IPS DF 19.7 (cell line): ENCODE measurements around the gene DLX2.
"Not testable (repeated sequence)": the region's sequence is repeated elsewhere in the genome, so short reads cannot be mapped to it uniquely, and the experiment has no call there.

ENCODE experiments used
- DNase-seq: peaks from one replicate; pipeline ENCODE4 v3.0.0-alpha.2; 2013; ENCODE audit warnings: low read depth, low spot score

Gene DLX2

GRCh38 chr2:172083628-172084394 is 18.9 kb downstream of the DLX2 start:
- no peak for DNase-seq

DNA sequence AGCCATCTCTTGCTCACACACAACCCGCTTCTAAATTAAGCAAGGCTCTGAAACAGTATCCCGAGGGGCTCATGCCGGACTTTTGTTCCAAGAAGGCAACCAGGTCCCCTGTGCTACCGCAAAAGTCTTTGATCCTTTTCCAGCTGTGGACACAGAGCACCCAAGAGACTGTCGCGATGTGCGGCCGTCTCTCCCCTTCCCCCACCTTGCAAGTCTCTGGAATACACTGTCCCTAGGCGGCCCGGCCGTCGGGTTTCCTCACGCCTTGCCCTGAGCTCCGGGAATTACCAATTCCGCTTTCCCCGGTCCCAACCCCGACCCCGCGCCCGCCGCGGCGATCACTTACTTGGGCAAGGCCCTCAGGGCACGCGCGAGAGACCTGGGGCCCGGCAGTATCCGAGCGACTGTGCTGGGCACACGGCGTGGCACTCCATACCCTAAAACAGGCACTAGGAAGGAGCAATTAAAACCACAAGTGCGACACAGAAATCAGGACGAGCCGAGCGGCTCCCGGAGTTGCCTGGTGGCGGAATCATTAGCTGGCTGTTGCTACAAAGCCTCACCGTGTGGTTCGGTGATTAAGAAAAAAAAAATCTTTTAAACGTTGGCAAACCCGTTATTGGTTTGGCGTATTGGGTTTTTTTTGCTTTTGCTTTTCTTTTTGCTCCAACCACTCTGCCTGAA is 19.6 kb downstream of the DLX2 start:
- no peak for DNase-seq

DNA sequence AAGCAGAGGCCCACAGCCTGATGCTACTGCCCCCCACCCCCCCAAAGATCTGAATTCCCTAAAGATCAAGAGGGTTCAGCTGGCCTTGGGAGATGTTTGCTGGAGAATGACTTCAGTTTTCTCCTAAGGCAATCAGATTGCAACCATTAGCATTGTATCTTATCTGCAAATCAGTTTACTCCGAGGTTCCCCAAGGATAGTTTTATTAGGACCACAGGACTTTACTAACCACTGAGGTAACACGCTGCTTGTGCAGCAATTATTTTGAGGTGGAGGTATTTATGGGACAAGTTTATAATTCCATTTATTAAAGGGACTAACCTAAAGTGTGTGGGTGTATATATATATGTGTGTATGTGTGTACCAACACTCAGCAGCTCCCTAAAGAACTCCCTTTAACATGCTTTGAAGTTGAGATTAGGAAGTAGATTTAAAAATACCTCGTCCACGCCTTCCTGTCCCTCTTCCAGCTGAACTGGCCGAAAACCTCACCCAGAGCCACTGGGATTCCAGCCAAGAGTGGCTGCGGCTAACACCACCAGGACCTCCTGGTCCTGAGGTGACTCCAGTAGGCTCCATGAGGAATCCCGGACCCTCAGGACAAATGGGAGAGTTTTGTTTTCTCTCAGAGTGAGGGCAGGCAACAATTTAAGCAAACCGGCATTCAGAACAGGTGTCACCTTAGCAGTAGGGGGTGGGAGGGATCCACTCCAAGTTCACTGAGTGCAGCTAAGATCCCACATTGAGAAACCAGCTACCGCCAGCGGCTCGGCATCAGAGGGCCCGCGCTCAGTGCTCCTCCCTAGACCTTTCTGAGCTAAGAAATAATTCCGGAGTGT is 20.4 kb downstream of the DLX2 start:
- no peak for DNase-seq

DNA sequence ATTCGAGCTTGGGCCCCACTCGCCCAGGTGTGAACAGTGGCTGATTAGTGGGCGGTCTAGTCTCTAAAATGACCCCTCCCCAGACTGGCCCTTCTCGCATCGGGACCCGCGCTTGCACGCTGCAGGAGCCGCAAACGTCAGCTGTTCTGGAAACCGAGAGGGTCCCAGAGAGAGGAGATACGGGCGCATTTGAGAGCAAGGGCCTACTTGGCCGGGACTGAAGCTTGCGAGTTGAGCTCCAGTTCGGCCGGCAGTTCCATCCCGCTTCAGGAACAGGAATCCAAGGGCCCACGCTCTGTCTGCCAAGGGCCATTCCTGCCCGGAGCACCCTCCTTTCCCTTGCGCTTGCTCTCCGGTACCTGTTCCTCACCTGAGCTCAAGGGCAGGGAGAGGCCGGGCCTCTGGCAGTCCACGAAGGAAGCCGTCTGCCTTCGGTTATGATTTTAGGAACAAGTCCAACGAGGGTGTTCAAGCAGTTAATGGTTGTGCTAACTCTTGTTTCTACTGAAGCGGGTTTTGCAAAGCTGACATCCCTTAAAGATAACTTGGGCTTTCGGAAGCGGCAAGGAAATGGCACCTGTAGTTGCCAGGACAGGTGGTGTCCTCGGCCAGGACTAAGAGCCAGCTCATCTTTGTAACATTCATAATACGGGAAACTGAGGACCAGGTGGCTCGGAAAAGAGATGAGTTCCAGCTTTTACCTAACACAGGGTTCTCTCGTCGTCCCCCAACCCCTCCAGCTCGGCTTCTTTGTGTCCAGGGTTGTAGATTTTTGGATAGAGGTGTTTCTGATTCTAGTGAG is 21.3 kb downstream of the DLX2 start:
- no peak for DNase-seq

- no peak for DNase-seq
Measured at GRCh38 chr2:172080641-172081220, 22.0 kb downstream of the DLX2 start.

- DNase-seq, result no peak
Measured at GRCh38 chr2:172079838-172080640, 22.7 kb downstream of the DLX2 start.

DNA sequence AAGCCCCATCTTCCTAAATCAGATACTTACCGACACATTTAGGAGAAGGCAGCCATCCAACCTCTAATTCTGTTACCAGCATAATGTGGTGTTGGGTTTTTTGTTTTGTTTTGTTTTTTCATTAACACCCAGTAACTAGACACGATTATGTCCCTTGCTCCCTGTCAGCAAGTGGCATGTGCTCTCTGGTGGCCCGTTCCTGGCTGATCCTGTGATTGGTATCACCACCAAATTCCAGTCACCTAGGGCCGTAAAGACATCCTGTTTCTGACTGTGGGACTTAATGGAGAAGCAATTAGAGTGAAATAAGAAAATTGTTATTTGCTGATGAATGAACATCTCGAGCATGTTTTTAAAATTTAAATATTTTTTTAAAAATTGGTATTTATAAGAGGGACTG is 23.3 kb downstream of the DLX2 start:
- DNase-seq, result no peak

- no peak for DNase-seq
Measured at GRCh38 chr2:172074254-172074653, 28.4 kb downstream of the DLX2 start.

- no peak for DNase-seq
Measured at GRCh38 chr2:172073518-172073917, 29.2 kb downstream of the DLX2 start.

DNA sequence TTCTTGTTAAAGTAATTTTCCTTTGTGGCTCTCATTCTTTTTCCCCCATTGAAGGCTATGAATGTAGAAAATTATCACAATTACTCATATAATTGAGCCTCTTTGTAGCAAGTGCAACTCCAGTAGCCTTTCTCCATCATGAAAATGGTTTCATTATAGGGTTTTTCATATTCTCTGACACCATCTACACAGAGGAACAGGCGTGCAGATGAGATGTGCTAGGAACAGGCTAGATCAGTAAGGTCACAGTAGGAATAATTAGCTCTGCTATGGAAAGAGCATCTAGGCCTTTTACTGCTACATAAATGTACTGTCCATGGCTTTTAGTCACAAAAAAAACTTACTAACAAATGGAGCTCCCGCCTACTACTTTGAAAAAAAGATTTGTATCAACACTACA is 30.0 kb downstream of the DLX2 start:
- DNase-seq, result no peak

DNA sequence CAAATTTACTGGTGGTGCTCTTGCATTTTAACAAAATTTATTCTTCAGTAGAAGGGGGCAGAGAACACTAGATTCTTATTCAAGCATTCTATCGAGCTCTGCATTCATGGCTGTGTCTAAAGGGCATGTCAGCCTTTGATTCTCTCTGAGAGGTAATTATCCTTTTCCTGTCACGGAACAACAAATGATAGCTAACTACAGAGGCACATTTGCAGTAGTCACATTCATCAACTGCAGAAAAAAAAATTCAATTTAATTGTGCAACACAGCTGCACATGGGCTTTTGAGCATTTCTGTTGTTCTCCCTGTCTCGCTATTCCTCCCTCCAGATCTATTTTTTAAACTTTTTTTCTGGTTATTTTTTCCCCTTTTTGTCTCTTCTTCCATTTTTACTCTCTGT is 30.4 kb downstream of the DLX2 start:
- DNase-seq, result no peak

GRCh38 chr2:172070936-172071335 is 31.8 kb downstream of the DLX2 start:
- no peak for DNase-seq

DNA sequence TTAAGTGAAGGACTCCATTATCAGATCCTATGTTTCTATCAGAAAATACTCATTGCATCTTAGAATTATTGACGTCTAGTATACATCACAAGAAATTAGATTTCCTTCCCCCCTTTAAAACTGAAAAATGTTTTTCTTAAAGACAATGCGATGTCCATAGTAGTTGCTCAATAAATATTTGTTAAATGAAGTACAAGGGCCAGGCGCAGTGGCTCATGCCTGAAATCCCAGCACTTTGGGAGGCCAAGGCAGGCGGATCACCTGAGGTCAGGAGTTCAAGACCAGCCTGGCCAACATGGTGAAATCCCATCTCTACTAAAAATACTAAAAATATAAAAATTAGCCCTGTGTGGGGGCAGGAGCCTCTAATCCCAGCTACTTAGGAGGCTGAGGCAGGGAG is 34.8 kb downstream of the DLX2 start:
- DNase-seq, result not testable (repeated sequence)

DNA sequence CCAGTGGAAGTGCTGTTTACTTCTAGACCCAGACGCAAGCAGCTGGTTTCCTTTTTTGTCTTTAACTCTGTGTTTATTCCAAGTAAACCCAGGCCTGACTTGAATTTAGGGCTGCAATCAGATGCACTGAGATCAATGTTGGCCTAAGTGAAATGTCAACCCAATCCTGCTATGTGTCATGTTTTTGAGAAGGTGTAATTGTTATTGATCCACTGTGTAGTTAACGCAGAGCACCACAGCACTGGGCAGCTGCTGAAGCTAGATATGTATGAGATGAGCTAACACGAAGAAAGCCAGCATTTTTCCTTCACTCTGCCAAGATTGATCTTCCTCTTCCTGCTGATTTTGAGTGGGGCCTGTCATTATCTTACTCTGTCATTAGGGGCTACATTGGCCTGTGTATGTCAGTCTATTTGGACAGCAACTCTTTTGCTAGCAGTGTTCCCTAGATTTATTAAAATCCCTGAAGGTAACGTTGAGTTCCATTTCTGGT is 36.3 kb downstream of the DLX2 start:
- DNase-seq, result no peak

DNA sequence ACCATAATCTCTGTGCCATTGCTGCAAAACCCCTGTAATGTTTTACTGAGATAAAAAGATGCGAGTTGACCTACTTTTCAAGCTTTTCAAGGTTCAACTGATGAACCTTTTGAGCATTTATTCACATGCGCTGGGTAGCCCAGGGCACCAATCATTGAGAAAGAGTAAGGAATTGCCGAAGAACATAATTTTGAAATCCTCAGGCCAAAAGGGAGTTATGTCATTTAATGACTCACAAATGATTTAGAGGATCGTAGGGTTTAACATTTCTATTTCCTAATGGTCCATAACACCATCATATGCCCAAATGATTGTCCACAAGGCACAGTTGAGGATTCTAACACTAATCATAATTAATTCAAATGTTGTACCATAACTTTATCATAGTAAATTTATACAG is 37.6 kb downstream of the DLX2 start:
- no peak for DNase-seq

- no peak for DNase-seq
Measured at GRCh38 chr2:172063446-172063845, 39.3 kb downstream of the DLX2 start.

- no peak for DNase-seq
Measured at GRCh38 chr2:172062402-172063004, 40.2 kb downstream of the DLX2 start.

GRCh38 chr2:172060118-172060517 is 42.6 kb downstream of the DLX2 start:
- not testable (repeated sequence) for DNase-seq

DNA sequence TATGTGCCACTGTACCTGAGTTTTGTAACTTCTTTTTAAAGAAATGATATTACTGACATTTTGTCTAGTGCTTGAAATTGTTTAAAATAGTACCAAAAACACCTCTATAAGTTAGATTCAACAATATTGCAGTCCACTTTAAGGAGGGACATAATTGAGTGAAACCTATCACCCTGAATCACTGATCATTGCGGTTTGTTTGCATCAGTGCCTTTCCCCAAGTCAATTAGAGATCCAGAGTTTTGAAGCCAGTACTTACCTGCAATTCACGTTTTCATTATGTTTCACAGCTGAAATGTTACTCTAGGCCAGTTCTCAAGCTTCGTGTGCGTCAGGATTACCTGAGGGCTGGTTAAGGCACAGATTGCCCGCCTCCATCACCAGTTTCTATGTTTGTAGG is 44.0 kb downstream of the DLX2 start:
- no peak for DNase-seq

DNA sequence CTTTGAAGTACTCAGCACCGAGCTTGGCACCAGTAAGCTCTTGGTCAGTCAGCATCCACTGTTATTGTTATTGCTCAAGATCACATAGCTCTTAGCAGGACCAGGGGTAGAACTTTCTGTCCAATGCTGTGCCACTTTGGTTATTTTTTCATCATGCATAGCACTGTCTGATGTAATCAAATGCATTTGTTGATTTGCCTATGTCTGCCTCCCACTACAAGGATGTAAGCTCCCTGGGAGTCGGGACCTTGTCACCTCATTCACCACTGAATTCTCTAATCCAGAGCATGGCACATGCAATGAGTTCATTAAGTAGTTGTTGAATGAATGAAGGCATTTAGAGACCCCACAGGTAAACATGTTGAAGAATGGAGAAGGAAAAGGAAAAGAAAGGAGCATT is 46.4 kb downstream of the DLX2 start:
- no peak for DNase-seq
